ENCODE results near the gene TMEM220. TPM values are rescaled to one million over a fixed set of nuclear protein-coding genes. Genes with fewer than 3 reads are reported as not detected.

TMEM220 gene
- total and polyA plus RNA-seq, 2 of the 4 experiments (the other 2 are of a cell fraction), result 1.1 to 1.9 TPM

DNA sequence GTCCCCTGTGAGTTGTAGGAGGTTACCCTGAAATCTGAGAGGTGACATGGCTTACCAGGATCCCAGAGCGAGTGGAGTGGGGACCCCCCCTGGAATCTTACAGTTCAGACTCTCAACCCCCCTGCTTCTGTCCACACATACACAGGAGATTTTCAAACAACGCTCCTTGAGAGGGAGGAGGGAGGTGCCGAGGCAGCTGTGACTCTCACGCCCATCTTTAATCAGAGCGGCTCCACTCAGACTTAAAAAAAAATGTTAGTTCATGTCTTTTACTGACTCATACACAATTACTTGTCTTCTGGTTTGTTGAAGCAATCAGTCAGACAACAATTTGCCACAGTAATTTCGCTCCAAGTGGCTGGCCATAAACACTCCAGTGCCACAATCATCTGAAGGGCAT is 15.4 kb upstream of the TMEM220 start:
- no peak overlapping the region for H3K14ac ChIP-seq (replicated peaks; ENCODE audit: low read depth, low read length)
- no peaks in the 10 kb centered on the region for H3K9me3 ChIP-seq (ENCODE audit: control insufficient read depth, insufficient read depth, low read length)
- H4K20me1 ChIP-seq (ENCODE audit: insufficient read depth, low read length), result no peaks in the 10 kb centered on the region
- H4K5ac ChIP-seq (ENCODE audit: low read depth, low read length), result no peak overlapping the region
- WGBS, 2 experiments (ENCODE audit: extremely low coverage in 2 of 2, insufficient read length in 1 of 2), result 40% methylated on average over 1 of the region's 6 CpGs; no CpG with 5 or more reads in 1 of the 2 experiments
- POLR2A ChIA-PET (ENCODE audit: unreplicated experiment), result no interaction called here
- H3K27ac ChIP-seq (ENCODE audit: insufficient read depth, low read length), result no peak overlapping the region
- no peak overlapping the region for H2BK120ac ChIP-seq (ENCODE audit: low read depth, low read length)
- H3K4me1 ChIP-seq (ENCODE audit: control insufficient read depth, insufficient read depth, low read length), result no peaks in the 10 kb centered on the region
- H2BK20ac ChIP-seq (ENCODE audit: low read depth, low read length), result no peak overlapping the region
- H3K36me3 ChIP-seq (ENCODE audit: control insufficient read depth, insufficient read depth, low read length), result no peaks in the 10 kb centered on the region
- no peak overlapping the region for H2AFZ ChIP-seq (replicated peaks; ENCODE audit: low read length, poor library complexity)
- no peak overlapping the region for H3K23ac ChIP-seq (ENCODE audit: low read depth, low read length)
- no TSS peak for BruUV-seq (replicated peaks)
- no peak for DNase-seq
- H2AK5ac ChIP-seq (ENCODE audit: low read depth, low read length), result no peak overlapping the region
- H3K4ac ChIP-seq (ENCODE audit: low read depth, low read length), result no peak overlapping the region
- CTCF ChIA-PET, result no interaction called here
- H2AK9ac ChIP-seq (replicated peaks; ENCODE audit: low read depth, low read length, poor library complexity), result no peak overlapping the region
- dilution Hi-C loops (cut with HindIII; ENCODE audit: low sequenced_read_pairs, unreplicated experiment), result no loop called here
- no peak overlapping the region for H3K4me2 ChIP-seq (ENCODE audit: low read depth, low read length)
- H4K8ac ChIP-seq (ENCODE audit: low read depth in 2 of 2, low read length in 2 of 2), result no peak overlapping the region
- in situ Hi-C loops (cut with MboI; ENCODE audit: low sequenced_read_pairs), result no loop called here
- H2BK5ac ChIP-seq (ENCODE audit: low read depth, low read length, poor library complexity, severe bottlenecking), result no peak overlapping the region
- H3K9me1 ChIP-seq (ENCODE audit: insufficient read depth, low read length), result no peaks in the 10 kb centered on the region
- intact Hi-C loops (cut with micrococcal nuclease), result no loop called here
- ATAC-seq (ENCODE audit: low read depth), result no peak
- H4K91ac ChIP-seq (ENCODE audit: insufficient read depth, low read depth, low read length), result no peak overlapping the region
- no peak overlapping the region for H2BK15ac ChIP-seq (ENCODE audit: low read depth, low read length)
- no peaks in the 10 kb centered on the region for H3K79me1 ChIP-seq (ENCODE audit: low read depth in 1 of 2, low read length in 2 of 2)
- H3K18ac ChIP-seq (ENCODE audit: low read depth, low read length), result no peak overlapping the region
- H3K27me3 ChIP-seq (ENCODE audit: control insufficient read depth, insufficient read depth, low read length), result peaks cover 14% of the 10 kb centered on the region
- H3K9ac ChIP-seq (ENCODE audit: low read depth, low read length), result no peak overlapping the region
- TF ChIP-seq CEBPB (IDR thresholded peaks at IDR 0.05; ENCODE audit: low read depth, low read length) (no peak), RFX5 (IDR thresholded peaks at IDR 0.05; ENCODE audit: low read depth, low read length) (no peak), MXI1 (IDR thresholded peaks at IDR 0.05; ENCODE audit: borderline replicate concordance, low read depth, low read length) (no peak), CHD1 (IDR thresholded peaks at IDR 0.05; ENCODE audit: low read depth, low read length) (no peak), NFE2L2 (IDR thresholded peaks at IDR 0.05; ENCODE audit: low read depth, low read length) (no peak), MAZ (IDR thresholded peaks at IDR 0.05; ENCODE audit: borderline replicate concordance, low read depth, low read length) (no peak), MAFK (IDR thresholded peaks at IDR 0.05; ENCODE audit: low read depth, low read length) (no peak), POLR2A (IDR thresholded peaks at IDR 0.05; ENCODE audit: low read depth, low read length) (no peak), BHLHE40 (IDR thresholded peaks at IDR 0.05; ENCODE audit: low read depth, low read length) (no peak), RCOR1 (IDR thresholded peaks at IDR 0.05; ENCODE audit: insufficient replicate concordance, low read length) (no peak), SMC3 (IDR thresholded peaks at IDR 0.05; ENCODE audit: low read depth, low read length) (no peak), FOS (IDR thresholded peaks at IDR 0.05; ENCODE audit: low read depth, low read length) (no peak), RAD21 (IDR thresholded peaks at IDR 0.05; ENCODE audit: low read length) (no peak)
- TF ChIP-seq, protein P1, sequence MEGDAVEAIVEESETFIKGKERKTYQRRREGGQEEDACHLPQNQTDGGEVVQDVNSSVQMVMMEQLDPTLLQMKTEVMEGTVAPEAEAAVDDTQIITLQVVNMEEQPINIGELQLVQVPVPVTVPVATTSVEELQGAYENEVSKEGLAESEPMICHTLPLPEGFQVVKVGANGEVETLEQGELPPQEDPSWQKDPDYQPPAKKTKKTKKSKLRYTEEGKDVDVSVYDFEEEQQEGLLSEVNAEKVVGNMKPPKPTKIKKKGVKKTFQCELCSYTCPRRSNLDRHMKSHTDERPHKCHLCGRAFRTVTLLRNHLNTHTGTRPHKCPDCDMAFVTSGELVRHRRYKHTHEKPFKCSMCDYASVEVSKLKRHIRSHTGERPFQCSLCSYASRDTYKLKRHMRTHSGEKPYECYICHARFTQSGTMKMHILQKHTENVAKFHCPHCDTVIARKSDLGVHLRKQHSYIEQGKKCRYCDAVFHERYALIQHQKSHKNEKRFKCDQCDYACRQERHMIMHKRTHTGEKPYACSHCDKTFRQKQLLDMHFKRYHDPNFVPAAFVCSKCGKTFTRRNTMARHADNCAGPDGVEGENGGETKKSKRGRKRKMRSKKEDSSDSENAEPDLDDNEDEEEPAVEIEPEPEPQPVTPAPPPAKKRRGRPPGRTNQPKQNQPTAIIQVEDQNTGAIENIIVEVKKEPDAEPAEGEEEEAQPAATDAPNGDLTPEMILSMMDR (conservative IDR thresholded peaks at IDR 0.05; ENCODE audit: low read depth, low read length), result no peak
- TF ChIP-seq, protein P2, sequence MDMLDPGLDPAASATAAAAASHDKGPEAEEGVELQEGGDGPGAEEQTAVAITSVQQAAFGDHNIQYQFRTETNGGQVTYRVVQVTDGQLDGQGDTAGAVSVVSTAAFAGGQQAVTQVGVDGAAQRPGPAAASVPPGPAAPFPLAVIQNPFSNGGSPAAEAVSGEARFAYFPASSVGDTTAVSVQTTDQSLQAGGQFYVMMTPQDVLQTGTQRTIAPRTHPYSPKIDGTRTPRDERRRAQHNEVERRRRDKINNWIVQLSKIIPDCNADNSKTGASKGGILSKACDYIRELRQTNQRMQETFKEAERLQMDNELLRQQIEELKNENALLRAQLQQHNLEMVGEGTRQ (IDR thresholded peaks at IDR 0.05; ENCODE audit: low read depth, low read length), result no peak
- TF ChIP-seq, protein P3, sequence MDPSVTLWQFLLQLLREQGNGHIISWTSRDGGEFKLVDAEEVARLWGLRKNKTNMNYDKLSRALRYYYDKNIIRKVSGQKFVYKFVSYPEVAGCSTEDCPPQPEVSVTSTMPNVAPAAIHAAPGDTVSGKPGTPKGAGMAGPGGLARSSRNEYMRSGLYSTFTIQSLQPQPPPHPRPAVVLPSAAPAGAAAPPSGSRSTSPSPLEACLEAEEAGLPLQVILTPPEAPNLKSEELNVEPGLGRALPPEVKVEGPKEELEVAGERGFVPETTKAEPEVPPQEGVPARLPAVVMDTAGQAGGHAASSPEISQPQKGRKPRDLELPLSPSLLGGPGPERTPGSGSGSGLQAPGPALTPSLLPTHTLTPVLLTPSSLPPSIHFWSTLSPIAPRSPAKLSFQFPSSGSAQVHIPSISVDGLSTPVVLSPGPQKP (IDR thresholded peaks at IDR 0.05; ENCODE audit: borderline replicate concordance, low read depth, low read length), result no peak
- no peak overlapping the region for H3K4me3 ChIP-seq (ENCODE audit: insufficient read depth, low read depth, low read length)
- no peak overlapping the region for H3K56ac ChIP-seq (ENCODE audit: extremely low read depth, insufficient read depth, low read length)

Data from IMR-90 (cell line).